Right renal pelvis (tissue), 4 donors: ENCODE data around the gene DLX1. TPM values are rescaled to one million over a fixed set of nuclear protein-coding genes. Genes with fewer than 3 reads are reported as not detected.
"Not testable (repeated sequence)": the region's sequence is repeated elsewhere in the genome, so short reads cannot be mapped to it uniquely, and the experiment has no call there.

Source experiments
- DNase-seq, 4 donors: peaks; one replicate each; pipeline ENCODE4 v3.0.0-alpha.2; 2013; ENCODE audit warnings: low read depth in 4 of 4, low spot score in 3 of 4, missing footprints in 1 of 4
- polyA plus RNA-seq, 4 donors: library from polyadenylated mRNA; unstranded; fragments of 120-200 nt; gene quantifications; one replicate each; pipeline ENCODE4 v1.2.1, GENCODE V29; 2013; ENCODE audit not compliant: insufficient read length in 4 of 4

Gene DLX1
- under 1 TPM; 0.16 to 0.61 (median 0.17) TPM for polyA plus RNA-seq

- no peak for DNase-seq
Measured at GRCh38 chr2:172085460-172086159, at the start of gene DLX1. Gene DLX1 (plus strand): TSS chr2:172085507. CDS start chr2:172085678, 171 bp downstream.

GRCh38 chr2:172038121-172038520, 47.2 kb upstream of the DLX1 start:
- no peak for DNase-seq

GRCh38 chr2:172038604-172039003, 46.7 kb upstream of the DLX1 start:
- DNase-seq, result no peak

GRCh38 chr2:172039011-172039704, 46.1 kb upstream of the DLX1 start:
- no peak for DNase-seq

- DNase-seq, result no peak
Measured at GRCh38 chr2:172040311-172040710, 45.0 kb upstream of the DLX1 start.

GRCh38 chr2:172046080-172046678, 39.1 kb upstream of the DLX1 start:
- no peak for DNase-seq

GRCh38 chr2:172046866-172047565, 38.3 kb upstream of the DLX1 start:
- DNase-seq, result no peak

- DNase-seq, result no peak
Measured at GRCh38 chr2:172047566-172048507, 37.5 kb upstream of the DLX1 start.

GRCh38 chr2:172048508-172049503, 36.5 kb upstream of the DLX1 start:
- no peak for DNase-seq

GRCh38 chr2:172049567-172050120, 35.7 kb upstream of the DLX1 start:
- DNase-seq, result no peak

- no peak for DNase-seq
Measured at GRCh38 chr2:172050479-172051125, 34.7 kb upstream of the DLX1 start.

- no peak for DNase-seq
Measured at GRCh38 chr2:172052000-172052983, 33.0 kb upstream of the DLX1 start.

- DNase-seq, result no peak
Measured at GRCh38 chr2:172053486-172053885, 31.8 kb upstream of the DLX1 start.

- DNase-seq, result no peak
Measured at GRCh38 chr2:172056293-172056692, 29.0 kb upstream of the DLX1 start.

GRCh38 chr2:172058660-172059059, 26.6 kb upstream of the DLX1 start:
- DNase-seq, result no peak

- DNase-seq, result not testable (repeated sequence)
Measured at GRCh38 chr2:172060118-172060517, 25.2 kb upstream of the DLX1 start.
